ENCODE data around the gene RAD17. TPM values are rescaled to one million over a fixed set of nuclear protein-coding genes. Genes with fewer than 3 reads are reported as not detected.

The RAD17 gene
- total and polyA plus RNA-seq, 2 of the 8 experiments (the other 6 are each of a cell fraction or from before 2014, with no cell fraction given) = 12.9 to 28.1 TPM

- no peak for TF ChIP-seq RXRA (IDR thresholded peaks at IDR 0.05; ENCODE audit: insufficient read depth, low read depth, low read length)
- peak; percentile 50; the same call in 1 of the 2 replicates for TF ChIP-seq JUND (IDR thresholded peaks at IDR 0.05; ENCODE audit: low read length)
- TF ChIP-seq POU5F1 (IDR thresholded peaks at IDR 0.05; ENCODE audit: low read depth, low read length) = no peak
- no peak for TF ChIP-seq CEBPB (IDR thresholded peaks at IDR 0.05; ENCODE audit: low read depth, low read length)
- TF ChIP-seq ZNF274 (IDR thresholded peaks at IDR 0.05; ENCODE audit: borderline replicate concordance, extremely low read depth, low read length) = no peak
- TF ChIP-seq YY1 (IDR thresholded peaks at IDR 0.05; ENCODE audit: low read depth, low read length) = peak; percentile 54; the same call in 1 of the 2 replicates
- no peak for TF ChIP-seq CHD7 (IDR thresholded peaks at IDR 0.05; ENCODE audit: insufficient replicate concordance, low read length)
- TF ChIP-seq SRF (IDR thresholded peaks at IDR 0.05; ENCODE audit: low read depth, low read length) = no peak
- peak; percentile 79 to 83 for TF ChIP-seq SIN3A (conservative IDR thresholded peaks at IDR 0.05 in 1 of 2, IDR thresholded peaks at IDR 0.05 in 1 of 2; ENCODE audit: low read depth in 1 of 2, low read length in 2 of 2)
- peak; percentile 78 for TF ChIP-seq KDM5A (IDR thresholded peaks at IDR 0.05; ENCODE audit: low read length)
Measured at GRCh38 chr5:69369340-69370121, at the start of gene RAD17, which contains the start of the genes AK6 and TAF9 (continued).
